ENCODE data around the gene HDAC11. TPM values are rescaled to one million over a fixed set of nuclear protein-coding genes. Genes with fewer than 3 reads are reported as not detected.
"Not testable (repeated sequence)": the region's sequence is repeated elsewhere in the genome, so short reads cannot be mapped to it uniquely, and the experiment has no call there.

Gene HDAC11
- total and polyA plus RNA-seq, 10 of the 15 experiments (the other 5 are each of a cell fraction or from before 2014, with no cell fraction given), result 0.04 to 0.76 (median 0.22) TPM; not detected in 1

DNA sequence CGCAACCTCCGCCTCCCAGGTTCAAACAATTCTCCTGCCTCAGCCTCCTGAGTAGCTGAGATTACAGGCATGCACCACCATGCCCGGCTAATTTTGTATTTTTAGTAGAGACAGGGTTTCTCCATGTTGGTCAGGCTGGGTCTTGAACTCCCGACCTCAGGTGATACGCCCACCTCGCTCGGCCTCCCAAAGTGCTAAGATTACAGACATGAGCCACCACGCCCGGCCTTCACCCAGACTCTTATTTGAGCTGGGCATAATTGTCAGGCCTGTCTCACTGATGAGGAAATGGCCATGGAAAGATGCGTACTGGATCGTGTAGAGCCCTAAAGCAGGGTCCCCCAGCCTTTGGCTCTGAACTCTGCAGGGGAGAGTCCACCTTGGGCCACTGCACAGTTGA lies 19.1 kb downstream of the HDAC11 start:
- H3K4me2 ChIP-seq (ENCODE audit: control insufficient read depth, insufficient read depth); H3K36me3 ChIP-seq (ENCODE audit: control insufficient read depth in 2 of 2, insufficient read depth in 2 of 2, low read length in 1 of 2); H2AFZ ChIP-seq (ENCODE audit: control insufficient read depth, low read depth, low read length); POLR2A ChIA-PET; H3K27me3 ChIP-seq (replicated peaks in 1 of 2; ENCODE audit: control insufficient read depth in 2 of 2, insufficient read depth in 2 of 2, low read length in 1 of 2); FAIRE-seq; H3K4me3 ChIP-seq; H3K27ac ChIP-seq (ENCODE audit: control insufficient read depth, insufficient read depth); DNase-seq (ENCODE audit: low read depth, low spot score); H3K79me2 ChIP-seq (ENCODE audit: control insufficient read depth, insufficient read depth, low read length); ATAC-seq; BruUV-seq (replicated peaks); H3K9ac ChIP-seq (ENCODE audit: control insufficient read depth, insufficient read depth, low read length); H3K9me3 ChIP-seq (replicated peaks; ENCODE audit: control insufficient read depth, insufficient read depth, low read length); H4K20me1 ChIP-seq (ENCODE audit: control insufficient read depth, insufficient read depth): not testable (repeated sequence)
- RAD21 ChIA-PET (ENCODE audit: unreplicated experiment), result interaction anchor here (3.6 kb wide), 1 partner anchor 150 kb away, joined by 31 read pairs; no protein-coding TSS in a partner anchor
- 47% methylated on average over 11 of the region's 11 CpGs for WGBS (ENCODE audit: insufficient coverage, insufficient replicate concordance, low lambda C conversion rate, missing lambda C conversion rate)
- CTCF ChIA-PET, result interaction anchor here (0.7 to 8.1 kb wide), 6 partner anchors 9 to 158 kb away, joined by 3 to 231 read pairs (median 3); no protein-coding TSS in a partner anchor
- peaks cover 11% of the 10 kb centered on the region for H3K4me1 ChIP-seq (ENCODE audit: control insufficient read depth, insufficient read depth, low read length)
- in situ Hi-C loops (cut with MboI) (loop anchor here (5.0 kb wide), 1 partner anchor 148 kb away; no protein-coding TSS in a partner anchor), intact Hi-C loops (cut with micrococcal nuclease; ENCODE audit: unreplicated experiment) (loop anchor here (10.0 kb wide), 1 partner anchor 386 kb away; the partner anchor contains the start of gene WNT7A)
- SMC1A ChIA-PET (ENCODE audit: uncharacterized antibody, unreplicated experiment), result interaction anchor here (0.6 kb wide), 1 partner anchor 427 kb away, joined by 3 read pairs; no protein-coding TSS in a partner anchor

DNA sequence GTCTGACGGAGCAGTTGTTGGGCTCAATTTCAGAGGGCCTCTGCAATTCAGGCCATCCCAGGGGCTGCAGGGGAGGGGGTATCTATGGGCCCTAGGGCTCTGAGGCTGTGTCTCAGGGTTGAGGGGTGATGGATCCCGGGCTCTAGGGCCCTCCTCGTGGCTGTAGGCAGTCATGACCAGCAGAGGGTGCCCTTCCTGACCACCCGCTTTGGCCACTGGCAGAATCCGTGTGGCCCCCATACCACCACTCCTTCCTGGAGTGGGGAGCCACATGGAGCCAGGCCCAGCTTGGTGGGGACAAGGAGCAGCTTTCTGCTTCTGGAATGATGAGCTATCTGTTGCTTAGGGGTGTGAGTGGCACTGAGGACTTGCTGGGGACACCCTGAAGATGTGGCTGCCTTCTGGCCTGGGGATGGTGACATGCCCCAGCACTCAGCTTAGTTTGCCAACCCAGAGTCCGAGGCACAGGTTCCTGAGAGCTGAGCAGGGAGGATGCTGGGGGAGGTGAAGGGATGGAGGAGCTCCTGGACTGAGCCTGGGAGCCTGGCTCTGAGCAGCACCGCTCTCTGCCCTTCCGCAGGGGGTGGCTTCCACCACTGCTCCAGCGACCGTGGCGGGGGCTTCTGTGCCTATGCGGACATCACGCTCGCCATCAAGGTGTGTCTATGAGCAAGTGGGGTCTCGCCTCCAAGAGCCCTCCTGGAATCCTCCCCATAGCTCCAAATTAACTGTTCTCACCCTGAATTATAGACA lies 20.2 kb downstream of the HDAC11 start:
- no peak overlapping the region for H3K4me2 ChIP-seq (ENCODE audit: control insufficient read depth, insufficient read depth)
- no peak overlapping the region for H3K27ac ChIP-seq (ENCODE audit: control insufficient read depth, insufficient read depth)
- intact Hi-C loops (cut with micrococcal nuclease; ENCODE audit: unreplicated experiment), result loop anchor here (1.0 kb wide), 1 partner anchor 148 kb away; no protein-coding TSS in a partner anchor
- CTCF ChIA-PET, result interaction anchor here (0.7 to 8.1 kb wide), 5 partner anchors 10 to 147 kb away, joined by 3 to 231 read pairs (median 3); partner anchors contain the start of gene HDAC11
- H3K27me3 ChIP-seq (replicated peaks in 1 of 2; ENCODE audit: control insufficient read depth in 2 of 2, insufficient read depth in 2 of 2, low read length in 1 of 2), result no peaks in the 10 kb centered on the region; a peak in 1 of 4 replicates
- H3K4me3 ChIP-seq, result no peak overlapping the region
- in situ Hi-C loops (cut with MboI), result no loop called here
- H3K79me2 ChIP-seq (ENCODE audit: control insufficient read depth, insufficient read depth, low read length), result no peaks in the 10 kb centered on the region
- RAD21 ChIA-PET (ENCODE audit: unreplicated experiment), result interaction anchor here (3.6 kb wide), 1 partner anchor 149 kb away, joined by 31 read pairs; no protein-coding TSS in a partner anchor
- ATAC-seq (peak; percentile 74), DNase-seq (ENCODE audit: low read depth, low spot score) (no peak), FAIRE-seq (no peak)
- H4K20me1 ChIP-seq (ENCODE audit: control insufficient read depth, insufficient read depth), result no peaks in the 10 kb centered on the region
- WGBS (ENCODE audit: insufficient coverage, insufficient replicate concordance, low lambda C conversion rate, missing lambda C conversion rate), result 44% methylated on average over 15 of the region's 15 CpGs
- SMC1A ChIA-PET (ENCODE audit: uncharacterized antibody, unreplicated experiment), result interaction anchor here (1.0 kb wide), 1 partner anchor 147 kb away, joined by 3 read pairs; no protein-coding TSS in a partner anchor
- H3K36me3 ChIP-seq (ENCODE audit: control insufficient read depth in 2 of 2, insufficient read depth in 2 of 2, low read length in 1 of 2), result no peaks in the 10 kb centered on the region
- peaks cover 11% of the 10 kb centered on the region for H3K4me1 ChIP-seq (ENCODE audit: control insufficient read depth, insufficient read depth, low read length)
- TF ChIP-seq, protein P1, sequence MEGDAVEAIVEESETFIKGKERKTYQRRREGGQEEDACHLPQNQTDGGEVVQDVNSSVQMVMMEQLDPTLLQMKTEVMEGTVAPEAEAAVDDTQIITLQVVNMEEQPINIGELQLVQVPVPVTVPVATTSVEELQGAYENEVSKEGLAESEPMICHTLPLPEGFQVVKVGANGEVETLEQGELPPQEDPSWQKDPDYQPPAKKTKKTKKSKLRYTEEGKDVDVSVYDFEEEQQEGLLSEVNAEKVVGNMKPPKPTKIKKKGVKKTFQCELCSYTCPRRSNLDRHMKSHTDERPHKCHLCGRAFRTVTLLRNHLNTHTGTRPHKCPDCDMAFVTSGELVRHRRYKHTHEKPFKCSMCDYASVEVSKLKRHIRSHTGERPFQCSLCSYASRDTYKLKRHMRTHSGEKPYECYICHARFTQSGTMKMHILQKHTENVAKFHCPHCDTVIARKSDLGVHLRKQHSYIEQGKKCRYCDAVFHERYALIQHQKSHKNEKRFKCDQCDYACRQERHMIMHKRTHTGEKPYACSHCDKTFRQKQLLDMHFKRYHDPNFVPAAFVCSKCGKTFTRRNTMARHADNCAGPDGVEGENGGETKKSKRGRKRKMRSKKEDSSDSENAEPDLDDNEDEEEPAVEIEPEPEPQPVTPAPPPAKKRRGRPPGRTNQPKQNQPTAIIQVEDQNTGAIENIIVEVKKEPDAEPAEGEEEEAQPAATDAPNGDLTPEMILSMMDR (IDR thresholded peaks at IDR 0.05 in 2 of 3, conservative IDR thresholded peaks at IDR 0.05 in 1 of 3; ENCODE audit: control insufficient read depth in 2 of 3, extremely low read depth in 1 of 3, insufficient read depth in 1 of 3, low read depth in 3 of 3, low read length in 3 of 3), result peak; percentile 50 to 58 (median 50); a peak in 5 of 6 replicates
- TF ChIP-seq SMAD5 (IDR thresholded peaks at IDR 0.05; ENCODE audit: low read depth) (no peak), SMC3 (IDR thresholded peaks at IDR 0.05; ENCODE audit: borderline replicate concordance, low read length) (peak; percentile 41; the same call in 1 of the 2 replicates)
- H3K9me3 ChIP-seq (replicated peaks; ENCODE audit: control insufficient read depth, insufficient read depth, low read length), result no peaks in the 10 kb centered on the region
- POLR2A ChIA-PET, result no interaction called here
- no peak overlapping the region for H3K9ac ChIP-seq (ENCODE audit: control insufficient read depth, insufficient read depth, low read length)
- no TSS peak for BruUV-seq (replicated peaks)
- H2AFZ ChIP-seq (ENCODE audit: control insufficient read depth, low read depth, low read length), result no peak overlapping the region
